GM23338 (cell line): ENCODE measurements around the gene C14orf180.

Source experiments
- CREB1 ChIP-seq: fragments of 250-450 bp; sonication (Bioruptor Pico); IDR thresholded peaks from 2 replicates; pipeline ENCODE4 v1.5.0; 2020; ENCODE audit warnings: low read depth, mild to moderate bottlenecking, moderate library complexity
- EZH2 ChIP-seq: fragments of 200-600 bp; sonication (generic); IDR thresholded peaks from one replicate; pipeline ENCODE4 v1.8.0; 2017; ENCODE audit warnings: antibody characterized with exemption, mild to moderate bottlenecking, low read depth; ENCODE audit not compliant: unreplicated experiment
- STAT1 ChIP-seq: IDR thresholded peaks from one replicate; pipeline ENCODE4 v1.6.1; 2016; ENCODE audit warnings: antibody characterized with exemption; ENCODE audit not compliant: unreplicated experiment
- TF ChIP-seq, protein P1 (sequence below), 2 experiments: fragments of 200-600 bp in 1 of 2; sonication (generic) in 1 of 2; conservative IDR thresholded peaks; 2 replicates each; pipeline versions ENCODE4 v1.5.1 to v1.6.1; 2016 to 2017; ENCODE audit warnings: antibody characterized with exemption in 2 of 2, low read depth in 2 of 2, mild to moderate bottlenecking in 2 of 2, moderate library complexity in 1 of 2
- TF ChIP-seq, protein P2 (sequence below): IDR thresholded peaks from one replicate; pipeline ENCODE4 v1.6.1; 2018; ENCODE audit warnings: antibody characterized with exemption; ENCODE audit not compliant: unreplicated experiment

GRCh38 chr14:104557766-104558165 is 21.8 kb upstream of the C14orf180 start:
- TF ChIP-seq, protein P1, sequence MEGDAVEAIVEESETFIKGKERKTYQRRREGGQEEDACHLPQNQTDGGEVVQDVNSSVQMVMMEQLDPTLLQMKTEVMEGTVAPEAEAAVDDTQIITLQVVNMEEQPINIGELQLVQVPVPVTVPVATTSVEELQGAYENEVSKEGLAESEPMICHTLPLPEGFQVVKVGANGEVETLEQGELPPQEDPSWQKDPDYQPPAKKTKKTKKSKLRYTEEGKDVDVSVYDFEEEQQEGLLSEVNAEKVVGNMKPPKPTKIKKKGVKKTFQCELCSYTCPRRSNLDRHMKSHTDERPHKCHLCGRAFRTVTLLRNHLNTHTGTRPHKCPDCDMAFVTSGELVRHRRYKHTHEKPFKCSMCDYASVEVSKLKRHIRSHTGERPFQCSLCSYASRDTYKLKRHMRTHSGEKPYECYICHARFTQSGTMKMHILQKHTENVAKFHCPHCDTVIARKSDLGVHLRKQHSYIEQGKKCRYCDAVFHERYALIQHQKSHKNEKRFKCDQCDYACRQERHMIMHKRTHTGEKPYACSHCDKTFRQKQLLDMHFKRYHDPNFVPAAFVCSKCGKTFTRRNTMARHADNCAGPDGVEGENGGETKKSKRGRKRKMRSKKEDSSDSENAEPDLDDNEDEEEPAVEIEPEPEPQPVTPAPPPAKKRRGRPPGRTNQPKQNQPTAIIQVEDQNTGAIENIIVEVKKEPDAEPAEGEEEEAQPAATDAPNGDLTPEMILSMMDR (conservative IDR thresholded peaks at IDR 0.05; ENCODE audit: low read depth in 2 of 2): no peak
- TF ChIP-seq, protein P2, sequence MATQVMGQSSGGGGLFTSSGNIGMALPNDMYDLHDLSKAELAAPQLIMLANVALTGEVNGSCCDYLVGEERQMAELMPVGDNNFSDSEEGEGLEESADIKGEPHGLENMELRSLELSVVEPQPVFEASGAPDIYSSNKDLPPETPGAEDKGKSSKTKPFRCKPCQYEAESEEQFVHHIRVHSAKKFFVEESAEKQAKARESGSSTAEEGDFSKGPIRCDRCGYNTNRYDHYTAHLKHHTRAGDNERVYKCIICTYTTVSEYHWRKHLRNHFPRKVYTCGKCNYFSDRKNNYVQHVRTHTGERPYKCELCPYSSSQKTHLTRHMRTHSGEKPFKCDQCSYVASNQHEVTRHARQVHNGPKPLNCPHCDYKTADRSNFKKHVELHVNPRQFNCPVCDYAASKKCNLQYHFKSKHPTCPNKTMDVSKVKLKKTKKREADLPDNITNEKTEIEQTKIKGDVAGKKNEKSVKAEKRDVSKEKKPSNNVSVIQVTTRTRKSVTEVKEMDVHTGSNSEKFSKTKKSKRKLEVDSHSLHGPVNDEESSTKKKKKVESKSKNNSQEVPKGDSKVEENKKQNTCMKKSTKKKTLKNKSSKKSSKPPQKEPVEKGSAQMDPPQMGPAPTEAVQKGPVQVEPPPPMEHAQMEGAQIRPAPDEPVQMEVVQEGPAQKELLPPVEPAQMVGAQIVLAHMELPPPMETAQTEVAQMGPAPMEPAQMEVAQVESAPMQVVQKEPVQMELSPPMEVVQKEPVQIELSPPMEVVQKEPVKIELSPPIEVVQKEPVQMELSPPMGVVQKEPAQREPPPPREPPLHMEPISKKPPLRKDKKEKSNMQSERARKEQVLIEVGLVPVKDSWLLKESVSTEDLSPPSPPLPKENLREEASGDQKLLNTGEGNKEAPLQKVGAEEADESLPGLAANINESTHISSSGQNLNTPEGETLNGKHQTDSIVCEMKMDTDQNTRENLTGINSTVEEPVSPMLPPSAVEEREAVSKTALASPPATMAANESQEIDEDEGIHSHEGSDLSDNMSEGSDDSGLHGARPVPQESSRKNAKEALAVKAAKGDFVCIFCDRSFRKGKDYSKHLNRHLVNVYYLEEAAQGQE: no peak
- TF ChIP-seq CREB1 (CRISPR knock-in tag) (no peak), EZH2 (no peak), STAT1 (no peak)
